HG03196 (cell line): ENCODE data around the gene TMEM178B.
"Not testable (repeated sequence)": the region's sequence is repeated elsewhere in the genome, so short reads cannot be mapped to it uniquely, and the experiment has no call there.

ENCODE experiments used
- ATAC-seq: cut with Tn5 transposase; IDR thresholded peaks from one replicate; pipeline ENCODE4 v1.9.1; 2021; ENCODE audit not compliant: unreplicated experiment

Gene TMEM178B

GRCh38 chr7:141378405-141378804 is 304.5 kb downstream of the TMEM178B start:
- no peak for ATAC-seq

GRCh38 chr7:141381794-141382427 is 308.0 kb downstream of the TMEM178B start:
- ATAC-seq: no peak

DNA sequence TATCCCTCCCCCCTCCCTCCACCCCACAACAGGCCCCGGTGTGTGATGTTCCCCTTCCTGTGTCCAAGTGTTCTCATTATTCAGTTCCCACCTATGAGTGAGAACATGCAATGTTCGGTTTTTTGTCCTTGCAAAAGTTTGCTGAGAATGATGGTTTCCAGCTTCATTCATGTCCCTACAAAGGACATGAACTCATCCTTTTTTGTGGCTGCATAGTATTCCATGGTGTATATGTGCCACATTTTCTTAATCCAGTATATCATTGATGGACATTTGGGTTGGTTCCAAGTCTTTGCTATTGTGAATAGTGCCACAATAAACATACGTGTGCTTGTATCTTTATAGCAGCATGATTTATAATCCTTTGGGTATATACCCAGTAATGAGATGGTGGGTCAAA is 309.5 kb downstream of the TMEM178B start:
- ATAC-seq: not testable (repeated sequence)

GRCh38 chr7:141386881-141387280 is 313.0 kb downstream of the TMEM178B start:
- no peak for ATAC-seq

GRCh38 chr7:141387521-141388217 is 313.8 kb downstream of the TMEM178B start:
- no peak for ATAC-seq

DNA sequence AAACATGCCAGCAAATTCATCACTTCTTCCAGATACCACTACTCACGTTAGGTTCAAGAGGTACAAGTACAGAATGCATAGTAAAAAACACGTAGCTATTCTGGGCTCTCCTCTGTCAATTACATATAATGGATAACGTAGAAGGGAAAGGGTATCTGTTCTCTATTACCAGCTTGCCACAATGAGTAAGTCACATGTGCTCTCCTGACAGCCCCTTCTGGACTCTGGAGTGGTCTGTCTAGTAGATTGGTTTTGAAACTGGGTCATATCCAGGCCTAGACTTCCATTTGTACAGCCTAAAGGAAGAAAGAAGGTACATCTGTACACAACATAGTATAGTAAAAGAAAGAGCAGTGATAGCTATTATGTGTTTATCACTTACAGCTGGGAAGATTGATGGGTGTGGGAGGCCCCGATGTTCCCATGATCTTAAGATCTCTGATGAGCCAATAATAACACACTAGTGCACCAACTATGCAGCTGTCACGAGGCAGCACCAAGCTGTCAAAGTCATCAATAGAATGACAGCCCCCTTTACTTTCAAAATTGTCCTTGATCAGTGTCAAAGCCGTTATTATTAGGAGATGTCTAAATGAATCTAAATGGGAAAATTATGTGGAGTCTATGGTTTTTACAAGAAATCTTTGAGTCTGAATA is 315.4 kb downstream of the TMEM178B start:
- ATAC-seq: no peak

DNA sequence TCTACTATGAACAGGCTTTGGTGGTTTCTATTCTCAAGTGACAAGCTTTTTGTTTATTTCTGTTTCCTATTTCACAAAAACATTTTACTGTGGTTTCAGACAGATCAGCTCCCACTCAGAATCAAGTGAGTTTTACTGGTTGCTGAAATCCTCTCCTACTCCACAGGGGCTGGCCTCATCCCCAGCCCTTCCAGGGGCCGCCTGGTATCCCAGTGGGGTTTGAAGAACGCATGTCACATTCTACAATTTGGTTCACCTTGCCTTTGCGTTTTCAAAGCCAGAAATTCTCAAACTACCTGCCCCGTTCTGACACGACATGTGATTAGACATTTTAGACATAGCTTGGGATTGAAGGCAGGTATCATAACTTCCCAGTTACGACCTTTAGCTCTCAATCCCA is 316.5 kb downstream of the TMEM178B start:
- no peak for ATAC-seq

DNA sequence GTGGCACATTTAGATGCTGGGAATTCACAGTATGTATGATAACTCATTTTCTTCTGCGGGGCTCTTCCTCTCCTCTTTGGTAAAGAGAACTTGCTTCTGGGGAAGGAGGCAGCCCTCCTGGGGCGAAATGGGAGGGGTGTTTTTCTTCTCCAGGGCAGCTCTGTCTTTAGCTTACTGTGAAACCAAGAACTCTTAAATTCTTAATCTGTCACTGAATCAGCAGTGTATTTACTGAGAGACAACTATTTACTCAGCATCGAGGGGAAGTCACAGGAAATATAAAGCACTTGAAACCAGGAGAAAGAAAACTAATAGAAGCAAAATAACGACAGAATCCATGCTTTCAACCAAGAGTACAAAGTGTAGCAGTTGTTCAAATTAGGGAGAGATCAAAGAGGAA is 319.2 kb downstream of the TMEM178B start:
- ATAC-seq: no peak

DNA sequence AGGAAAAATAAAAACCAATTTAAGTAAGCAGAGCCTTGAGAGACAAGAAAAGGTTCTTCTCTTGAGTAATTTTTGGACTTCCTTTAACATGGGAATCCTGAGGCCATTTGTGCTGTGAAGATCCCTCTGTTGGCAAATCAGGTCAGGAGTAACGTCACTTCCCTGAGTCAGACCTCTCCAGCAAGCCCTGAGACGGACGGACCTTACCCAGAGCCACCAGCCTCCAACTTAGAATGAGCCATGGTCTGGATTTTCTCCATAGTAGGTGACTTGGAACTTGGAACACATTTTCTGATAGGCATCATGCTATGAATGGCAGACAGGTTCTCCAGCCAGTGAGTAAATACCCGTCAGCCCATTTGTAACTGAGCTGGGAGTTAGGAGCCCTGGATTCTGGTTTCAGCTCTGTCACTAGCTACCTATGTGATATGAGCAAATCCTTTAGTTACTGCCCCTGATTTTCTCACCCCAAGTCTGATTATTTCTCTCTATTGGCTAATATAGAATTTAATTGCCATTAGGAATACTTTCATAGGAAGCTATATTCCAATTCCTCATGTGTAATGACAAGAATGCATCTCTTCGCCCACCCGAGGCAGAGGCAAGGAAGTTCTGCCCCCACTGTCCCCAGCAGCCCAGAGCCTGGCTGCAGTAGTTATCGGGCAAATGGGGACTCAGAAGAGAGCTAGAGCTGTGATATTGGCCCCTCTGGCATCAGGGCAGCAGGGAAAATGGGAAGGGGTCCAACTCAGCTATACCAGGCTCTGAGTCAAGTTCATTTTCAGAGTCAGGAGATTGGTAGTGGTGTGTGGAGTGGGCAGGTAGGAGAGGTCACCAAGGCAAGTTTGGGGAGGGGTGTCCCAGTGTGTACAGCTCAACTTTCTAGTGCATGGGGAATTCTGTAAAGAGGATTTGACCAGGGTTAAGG is 323.6 kb downstream of the TMEM178B start:
- ATAC-seq: no peak

DNA sequence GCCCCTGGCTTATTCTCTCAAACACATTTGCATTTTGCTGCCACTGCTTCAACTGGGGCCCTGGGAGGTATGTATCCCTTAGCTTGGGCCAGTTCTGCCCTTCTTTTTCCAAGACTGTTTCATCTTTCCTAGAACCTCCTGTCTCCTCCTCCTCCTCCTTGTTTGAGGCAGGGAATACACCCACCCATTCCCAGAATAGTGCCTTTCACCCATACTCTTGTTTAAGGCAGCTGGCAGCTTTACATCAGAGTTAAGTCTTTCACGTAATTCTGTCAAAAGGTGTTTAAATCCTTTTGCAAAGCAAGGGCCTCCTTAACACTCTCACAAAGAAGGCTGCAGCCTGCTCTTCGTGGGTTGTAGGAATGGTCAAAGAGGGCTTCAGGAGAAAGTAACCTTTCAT is 326.5 kb downstream of the TMEM178B start:
- ATAC-seq: no peak

- ATAC-seq: no peak
These were observed 328.6 kb downstream of the TMEM178B start for GRCh38 chr7:141402277-141402996.

- not testable (repeated sequence) for ATAC-seq
These were observed 330.0 kb downstream of the TMEM178B start for GRCh38 chr7:141403846-141404245.

DNA sequence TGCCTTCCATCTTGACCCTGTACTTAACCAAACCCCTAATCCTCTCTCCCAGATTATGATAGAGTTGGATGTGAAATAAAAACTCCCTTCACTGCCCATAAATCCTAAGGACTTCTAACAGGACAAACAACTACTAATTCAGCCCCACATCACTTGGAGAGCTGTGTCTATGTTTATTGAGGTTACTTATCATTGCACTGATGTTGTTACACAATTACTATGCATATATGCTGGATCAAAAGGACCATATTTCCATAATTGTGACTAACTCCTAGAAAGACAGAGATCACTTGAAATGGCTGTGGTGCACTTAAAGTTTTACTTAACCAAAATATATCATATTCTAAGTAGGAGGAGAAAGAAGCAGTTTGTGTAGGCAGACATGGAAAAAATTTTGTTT is 332.5 kb downstream of the TMEM178B start:
- ATAC-seq: no peak

GRCh38 chr7:141407893-141408292 is 334.0 kb downstream of the TMEM178B start:
- ATAC-seq: no peak

DNA sequence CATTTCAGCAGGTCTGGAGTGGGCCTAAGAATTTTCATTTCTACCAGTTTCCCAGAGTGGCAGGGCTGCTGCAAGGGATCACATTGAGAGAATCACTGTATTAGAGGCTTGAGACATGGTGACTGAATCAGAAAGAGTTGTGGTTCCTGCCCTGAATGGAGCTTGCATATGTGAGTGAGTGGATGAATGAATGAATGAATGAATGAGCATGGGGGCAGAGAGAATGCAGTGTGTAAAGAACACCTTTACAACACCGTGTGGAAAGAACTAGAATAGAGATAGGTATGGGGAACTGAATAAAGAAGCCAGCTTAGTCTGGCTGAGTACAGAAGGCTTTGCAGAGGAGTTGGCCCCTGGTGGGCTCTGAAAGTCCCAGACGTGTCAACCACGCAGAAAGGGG is 334.6 kb downstream of the TMEM178B start:
- no peak for ATAC-seq

DNA sequence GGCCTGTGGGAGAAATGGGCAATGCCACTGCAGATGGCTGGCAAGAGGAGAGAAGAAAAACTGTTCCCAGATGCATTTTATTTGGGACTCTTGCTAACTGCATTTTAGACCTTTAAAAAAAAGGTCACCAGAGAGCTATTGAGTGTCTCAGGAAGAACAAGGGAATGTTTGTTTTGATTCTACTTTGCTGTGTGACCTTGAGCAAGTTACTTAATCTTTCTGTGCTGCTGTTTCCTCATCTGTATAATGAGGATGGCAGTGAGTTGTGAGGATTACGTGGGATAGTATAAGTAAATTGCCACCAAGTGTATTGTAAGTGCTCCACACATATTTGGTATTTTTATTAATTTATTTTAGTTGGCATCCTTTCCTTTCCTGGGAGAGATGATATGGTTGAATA is 335.4 kb downstream of the TMEM178B start:
- no peak for ATAC-seq

DNA sequence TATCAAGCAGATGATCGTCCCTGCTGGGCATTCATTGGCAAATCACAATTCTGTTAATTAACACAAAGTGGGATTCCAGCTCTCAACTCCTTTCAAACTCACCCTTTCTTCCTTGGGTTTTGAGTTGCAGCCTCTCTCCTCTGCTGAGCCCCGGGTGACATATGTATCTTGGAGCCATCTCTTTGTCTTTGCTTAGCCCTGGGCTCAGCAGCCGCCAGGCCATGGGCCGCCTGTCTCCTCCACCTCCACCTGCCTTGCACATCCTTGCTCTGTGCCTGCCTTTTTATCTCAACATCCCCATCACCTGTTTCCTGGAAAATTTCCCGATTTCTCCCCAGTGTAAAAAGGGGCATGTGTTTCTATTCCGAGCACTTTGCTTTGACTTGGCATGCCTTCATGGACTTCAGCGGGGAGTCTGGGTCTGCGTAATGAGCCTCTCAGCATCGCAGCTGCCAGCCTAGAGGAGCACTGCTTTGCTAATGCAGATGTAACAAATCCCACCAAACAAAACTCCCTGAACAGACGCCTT is 336.0 kb downstream of the TMEM178B start:
- ATAC-seq: no peak

- no peak for ATAC-seq
These were observed 336.6 kb downstream of the TMEM178B start for GRCh38 chr7:141410353-141411000.

GRCh38 chr7:141411133-141411532 is 337.3 kb downstream of the TMEM178B start:
- ATAC-seq: no peak

- ATAC-seq: no peak
These were observed 342.1 kb downstream of the TMEM178B start for GRCh38 chr7:141415999-141416398.
